ENCODE data around the gene CAPN7.

- TF ChIP-seq POLR2A (IDR thresholded peaks at IDR 0.05), result no peak
- TF ChIP-seq, protein P1, sequence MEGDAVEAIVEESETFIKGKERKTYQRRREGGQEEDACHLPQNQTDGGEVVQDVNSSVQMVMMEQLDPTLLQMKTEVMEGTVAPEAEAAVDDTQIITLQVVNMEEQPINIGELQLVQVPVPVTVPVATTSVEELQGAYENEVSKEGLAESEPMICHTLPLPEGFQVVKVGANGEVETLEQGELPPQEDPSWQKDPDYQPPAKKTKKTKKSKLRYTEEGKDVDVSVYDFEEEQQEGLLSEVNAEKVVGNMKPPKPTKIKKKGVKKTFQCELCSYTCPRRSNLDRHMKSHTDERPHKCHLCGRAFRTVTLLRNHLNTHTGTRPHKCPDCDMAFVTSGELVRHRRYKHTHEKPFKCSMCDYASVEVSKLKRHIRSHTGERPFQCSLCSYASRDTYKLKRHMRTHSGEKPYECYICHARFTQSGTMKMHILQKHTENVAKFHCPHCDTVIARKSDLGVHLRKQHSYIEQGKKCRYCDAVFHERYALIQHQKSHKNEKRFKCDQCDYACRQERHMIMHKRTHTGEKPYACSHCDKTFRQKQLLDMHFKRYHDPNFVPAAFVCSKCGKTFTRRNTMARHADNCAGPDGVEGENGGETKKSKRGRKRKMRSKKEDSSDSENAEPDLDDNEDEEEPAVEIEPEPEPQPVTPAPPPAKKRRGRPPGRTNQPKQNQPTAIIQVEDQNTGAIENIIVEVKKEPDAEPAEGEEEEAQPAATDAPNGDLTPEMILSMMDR (IDR thresholded peaks at IDR 0.05), result no peak
Observed at GRCh38 chr3:15185404-15185803, 20.6 kb upstream of the CAPN7 start.

Measured in lower leg skin (tissue), 3 donors.